GM13976 (cell line): Measurements from ENCODE around the gene HES3.

Experiments used
- DNase-seq: peaks from one replicate; pipeline ENCODE4 v3.0.0; 2012; ENCODE audit warnings: low spot score
- CTCF ChIP-seq: IDR thresholded peaks from 2 replicates; pipeline ENCODE4 v1.5.1; 2012; ENCODE audit warnings: borderline replicate concordance, mild to moderate bottlenecking; ENCODE audit not compliant: insufficient read depth; ENCODE audit errors: extremely low read depth, missing control alignments, control extremely low read depth
- in situ Hi-C: fragments of 300-500 bp; cut with MboI; formaldehyde crosslinking; loops from one replicate; pipeline ENCODE4 v1.12.0; 2022; ENCODE audit warnings: low sequenced_read_pairs, mixed read lengths, inconsistent platforms; ENCODE audit not compliant: unreplicated experiment

HES3 gene

GRCh38 chr1:6273380-6273891 is 29.5 kb downstream of the HES3 start:
- in situ Hi-C loops = no loop called here
- DNase-seq = no peak
- no peak for TF ChIP-seq CTCF

GRCh38 chr1:6274102-6274501 is 30.1 kb downstream of the HES3 start:
- no peak for DNase-seq
- in situ Hi-C loops = no loop called here
- TF ChIP-seq CTCF = no peak

GRCh38 chr1:6274622-6275139 is 30.7 kb downstream of the HES3 start:
- DNase-seq = no peak
- in situ Hi-C loops = no loop called here
- no peak for TF ChIP-seq CTCF

DNA sequence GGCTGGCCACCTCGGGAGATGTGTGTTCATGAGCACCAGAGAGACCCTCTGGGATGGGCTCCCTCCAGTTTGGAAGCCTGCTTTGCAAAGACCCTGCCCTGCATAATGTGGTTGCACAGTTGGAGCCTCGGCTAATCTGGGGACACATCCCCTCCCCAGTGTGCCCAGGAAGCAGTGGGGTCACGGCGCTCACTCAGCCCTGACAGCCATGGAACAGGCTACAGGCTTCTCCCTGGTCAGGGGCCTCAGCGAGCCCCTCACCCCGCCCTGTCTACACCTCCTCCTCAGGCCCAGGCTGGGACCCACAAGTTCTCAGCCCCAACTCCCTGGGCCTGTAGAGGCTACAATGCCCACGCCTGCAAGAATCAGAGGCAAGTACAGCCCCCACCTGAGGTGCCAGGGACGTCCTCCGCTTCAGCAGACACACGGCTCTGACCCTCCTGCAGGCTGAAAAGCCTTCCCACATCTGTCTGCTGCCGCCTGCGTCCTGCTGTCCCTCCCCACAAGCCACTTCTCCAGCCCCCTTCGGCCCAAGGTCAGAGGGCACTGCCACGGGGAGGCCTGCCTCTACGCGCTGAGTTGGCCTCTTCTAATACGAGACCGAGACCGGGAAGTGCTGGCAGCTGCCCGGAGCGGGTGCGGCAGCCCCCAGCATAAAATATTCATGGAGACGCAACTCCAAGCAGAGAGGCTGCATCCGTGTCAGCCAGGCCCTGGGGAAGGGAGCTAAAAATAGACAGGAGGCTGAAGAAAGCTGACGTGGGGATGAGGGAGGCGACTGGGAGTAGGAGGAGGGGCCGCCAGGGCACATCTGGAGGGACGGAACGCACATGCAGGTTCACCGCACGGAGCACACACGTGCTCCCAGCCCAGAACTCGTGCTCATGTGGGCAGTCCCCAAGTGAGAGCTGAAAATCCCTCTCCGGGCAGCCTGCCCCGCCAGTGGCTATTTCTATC is 32.1 kb downstream of the HES3 start:
- TF ChIP-seq CTCF = no peak
- DNase-seq = no peak
- in situ Hi-C loops = no loop called here

DNA sequence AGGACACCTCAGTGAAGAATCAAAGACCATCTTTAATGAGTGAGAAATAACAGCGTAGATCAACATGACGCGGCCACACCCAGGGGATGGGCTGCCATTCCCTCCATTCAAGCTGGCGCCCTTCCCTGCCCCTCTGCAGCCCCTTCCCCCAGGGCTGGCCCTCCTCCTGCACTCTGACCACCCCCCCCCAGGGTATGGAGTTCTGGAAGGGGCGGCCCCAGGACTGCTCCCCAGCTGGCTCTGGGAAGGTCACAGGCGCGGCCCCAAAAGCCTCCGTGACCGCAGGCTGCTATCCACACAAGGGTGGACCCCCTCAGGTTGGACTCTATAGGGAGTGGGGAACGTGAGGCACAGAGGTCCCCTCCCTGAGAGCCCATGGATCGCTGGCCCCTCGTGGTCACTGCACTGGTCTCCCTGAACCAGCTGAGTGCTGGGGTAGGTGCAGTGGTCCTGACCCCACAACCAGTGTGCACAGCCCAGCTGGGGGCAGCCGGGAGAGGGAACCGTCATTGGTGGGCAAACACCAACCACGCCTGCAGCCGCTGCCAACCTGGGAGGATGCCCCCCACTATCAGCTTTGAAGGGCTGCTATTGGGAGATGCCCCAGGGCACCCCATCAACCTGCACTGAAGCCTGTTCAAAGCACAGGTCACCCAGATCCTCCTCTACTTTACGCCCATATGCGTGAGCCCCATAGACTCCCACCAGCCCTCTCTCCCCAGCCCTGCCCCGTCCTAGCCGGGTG is 33.0 kb downstream of the HES3 start:
- in situ Hi-C loops = no loop called here
- TF ChIP-seq CTCF = no peak

DNA sequence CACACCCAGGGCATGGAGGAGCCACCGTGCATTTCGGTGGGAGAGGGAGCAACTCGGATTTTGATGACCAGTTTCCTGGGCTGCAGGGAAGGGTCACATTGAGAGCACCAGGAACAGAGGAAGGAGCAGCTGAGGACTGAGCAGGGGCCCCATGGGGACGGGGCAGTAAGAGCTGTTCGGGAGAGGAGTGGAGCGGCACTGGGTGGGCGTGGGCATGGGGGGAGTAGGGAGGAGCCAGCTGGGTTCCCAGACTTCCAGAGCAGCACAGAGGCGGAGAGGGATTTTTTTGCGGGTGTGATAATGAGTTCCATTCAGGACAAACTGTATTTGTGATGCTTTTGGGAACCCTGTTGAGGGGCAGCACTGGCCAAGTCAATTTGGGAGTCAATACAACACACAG is 34.3 kb downstream of the HES3 start:
- no peak for DNase-seq
- in situ Hi-C loops = no loop called here
- TF ChIP-seq CTCF = no peak

More for the DNA sequence above, 33.0 kb downstream of the HES3 start:
- no peak for DNase-seq
